Umbilical cord (tissue), 2 donors: ENCODE data around the gene ANTXR1. TPM values are rescaled to one million over a fixed set of nuclear protein-coding genes. Genes with fewer than 3 reads are reported as not detected.

Experiments
- DNase-seq: peaks from one replicate; pipeline ENCODE4 v3.0.0-alpha.2; 2015; ENCODE audit warnings: low spot score
- total RNA-seq: library from RNA; depleted of rRNA; stranded (reverse); fragments of >200 nt; gene quantifications from one replicate; pipeline ENCODE4 v1.2.3, GENCODE V29; 2014; ENCODE audit warnings: low replicate concordance; ENCODE audit not compliant: insufficient read depth

The ANTXR1 gene
- total RNA-seq, 1 donor from 2014 or later: 137 TPM

DNA sequence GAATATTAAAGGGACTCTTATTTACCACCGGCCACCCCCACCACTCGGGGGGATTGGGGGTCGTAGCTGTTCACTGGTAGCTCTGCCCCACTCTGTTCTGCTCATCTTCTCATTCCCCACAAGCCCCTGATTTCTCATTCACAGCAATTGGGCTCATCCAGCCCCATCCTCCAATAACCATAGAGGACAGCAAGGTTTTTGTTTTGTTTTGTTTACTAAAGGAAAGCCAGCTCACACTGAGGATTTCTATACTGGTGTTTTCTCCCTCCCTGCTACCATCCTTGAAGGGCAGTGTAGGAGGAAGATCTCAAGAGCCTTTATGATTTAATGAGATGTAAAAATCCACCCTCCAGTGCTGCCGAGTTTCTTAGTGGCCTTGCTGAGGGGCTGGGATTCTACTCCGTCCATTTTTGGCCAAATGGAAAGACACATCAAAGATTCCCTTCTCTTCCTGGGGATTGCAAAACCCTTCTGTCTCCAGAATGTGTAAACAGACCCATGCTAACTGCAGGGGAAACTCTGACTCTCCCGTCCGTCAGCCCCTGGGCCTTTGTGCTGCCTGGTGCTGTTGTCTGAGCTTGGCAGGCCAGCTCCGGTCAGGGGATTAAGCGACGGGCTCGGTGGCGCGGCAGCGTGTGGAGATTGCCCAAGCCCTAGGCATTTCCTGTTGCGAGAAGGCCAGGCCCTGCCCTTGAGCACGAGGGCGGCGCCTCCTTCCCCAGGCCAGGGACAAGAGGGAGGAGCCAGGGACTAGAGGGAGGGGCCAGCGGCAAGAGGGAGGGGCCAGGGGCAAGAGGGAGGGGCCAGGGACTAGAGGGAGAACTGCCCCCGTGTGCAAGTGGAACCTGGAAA, 165.0 kb downstream of the ANTXR1 start:
- DNase-seq: peak; percentile 95

DNA sequence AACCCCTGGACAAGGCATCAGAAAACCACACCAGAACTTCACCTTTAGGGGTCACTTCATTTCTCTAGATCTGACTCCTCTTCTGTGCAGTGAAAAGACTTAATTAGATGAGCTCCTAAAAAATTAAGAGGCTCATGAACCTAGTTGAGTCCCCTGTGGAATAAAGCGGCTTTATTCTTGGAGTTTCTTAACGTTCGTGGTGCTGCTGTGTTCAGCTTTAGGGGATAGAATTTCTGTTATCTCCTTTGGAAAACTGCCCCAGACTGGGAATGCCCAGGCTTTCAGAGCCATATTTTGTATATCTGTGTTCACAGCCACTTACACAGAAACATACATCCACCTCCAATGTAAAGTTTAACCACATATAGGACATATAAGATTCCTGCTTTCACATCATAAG, 165.8 kb downstream of the ANTXR1 start:
- DNase-seq: peak; percentile 86

DNA sequence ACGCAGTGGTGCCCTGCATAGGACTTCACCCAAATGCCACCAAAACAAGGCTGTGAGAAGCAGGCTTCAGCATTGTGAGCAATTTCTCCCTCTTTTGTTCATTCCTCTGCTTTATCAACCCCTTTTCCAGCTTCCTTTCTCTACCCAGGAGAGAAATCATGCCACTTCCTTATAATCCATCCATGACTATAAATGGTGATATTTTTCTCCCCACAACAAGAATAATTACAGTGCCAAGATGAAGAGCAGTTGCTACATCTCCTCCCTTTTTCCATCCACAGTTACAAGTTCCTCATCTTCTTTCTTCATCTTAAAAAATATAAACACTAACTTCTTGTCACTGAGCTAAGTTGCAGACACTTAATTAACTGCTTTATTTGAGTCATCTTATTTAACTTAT, 167.2 kb downstream of the ANTXR1 start:
- DNase-seq: no peak

DNA sequence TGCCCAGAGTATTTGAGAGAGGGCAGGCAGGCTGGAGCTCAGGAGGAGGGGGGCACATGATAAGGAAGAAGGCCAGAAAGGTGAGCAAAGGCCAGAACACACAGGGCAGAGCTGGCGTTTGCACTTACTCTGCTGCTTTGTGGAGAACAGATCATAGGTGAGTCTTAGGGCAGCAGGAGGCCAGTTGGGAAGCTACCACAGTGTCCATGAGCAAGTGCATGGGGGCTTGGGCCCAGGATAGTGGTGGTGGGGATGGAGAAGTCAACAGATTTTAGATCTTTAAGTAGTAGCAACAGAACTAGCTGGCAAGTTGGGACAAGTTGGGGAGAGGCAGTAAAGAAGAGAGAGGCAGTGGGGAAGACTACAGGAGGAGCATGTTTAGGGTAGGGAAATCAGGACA, 168.0 kb downstream of the ANTXR1 start:
- DNase-seq: no peak

DNA sequence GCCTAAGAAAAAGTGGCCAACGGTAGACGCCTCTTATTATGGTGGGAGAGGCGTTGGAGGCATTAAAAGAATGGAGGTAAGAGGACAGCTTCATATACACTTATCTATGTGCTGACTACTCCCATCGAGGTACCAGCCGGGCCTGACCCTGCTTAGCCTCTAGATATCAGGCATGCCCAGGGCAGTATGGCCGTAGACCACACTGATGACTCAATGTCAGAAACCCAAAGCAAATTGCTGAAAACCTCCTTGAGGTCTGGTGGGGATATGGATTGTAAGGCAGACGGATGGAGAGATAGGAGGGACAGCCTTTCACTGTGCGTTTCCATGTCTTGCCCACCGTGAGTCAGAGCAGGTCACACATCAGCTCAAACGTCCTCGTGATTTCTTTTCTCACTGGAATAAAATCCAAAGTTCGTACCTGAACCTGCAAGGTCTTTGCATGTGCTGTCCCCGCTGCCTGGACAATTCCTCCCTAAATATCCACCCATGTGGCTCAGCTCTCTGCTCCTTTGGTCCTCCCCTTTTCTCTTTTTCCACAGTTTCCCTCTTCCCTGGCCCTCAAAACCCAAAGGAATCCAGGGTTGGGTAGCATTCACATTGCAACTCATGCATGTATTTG, 168.9 kb downstream of the ANTXR1 start:
- DNase-seq: no peak

DNA sequence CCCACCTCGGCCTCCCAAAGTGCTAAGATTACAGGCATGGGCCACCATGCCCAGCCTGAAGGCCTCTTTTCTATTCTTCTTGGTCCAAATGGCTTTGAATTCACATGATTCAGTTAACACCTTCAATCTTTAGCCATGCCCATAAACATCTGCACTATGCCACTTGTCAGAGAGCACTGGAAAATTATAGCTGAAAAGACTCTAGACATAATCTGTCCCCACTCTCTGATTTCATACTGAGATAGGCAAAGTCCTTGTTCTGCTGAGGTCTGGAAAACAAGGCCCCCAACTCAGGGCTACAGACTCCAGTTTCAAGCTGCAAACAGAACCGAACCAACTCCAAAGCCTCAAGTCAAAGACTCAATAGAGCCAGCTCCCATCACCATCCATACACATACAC, 170.7 kb downstream of the ANTXR1 start:
- no peak for DNase-seq

DNA sequence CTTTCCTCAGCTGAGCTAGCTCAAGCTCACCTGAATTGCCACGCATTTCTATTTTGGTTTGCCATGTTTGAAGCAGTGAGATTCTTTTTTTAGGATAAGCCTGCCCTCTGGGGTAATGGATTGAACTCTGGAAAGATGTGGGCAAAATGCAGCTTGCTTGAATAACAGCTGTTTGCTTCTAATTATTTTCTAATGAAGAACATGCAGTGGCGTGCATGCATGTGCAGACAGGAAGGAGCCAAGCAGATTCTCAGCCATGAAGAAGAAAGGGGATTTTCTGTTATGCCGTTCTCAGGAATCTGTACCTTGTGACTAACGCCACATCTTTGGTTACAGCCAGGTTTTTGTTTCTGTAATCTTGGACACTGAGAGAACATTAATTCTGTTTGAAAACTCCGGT, 171.2 kb downstream of the ANTXR1 start:
- peak; percentile 31 for DNase-seq

DNA sequence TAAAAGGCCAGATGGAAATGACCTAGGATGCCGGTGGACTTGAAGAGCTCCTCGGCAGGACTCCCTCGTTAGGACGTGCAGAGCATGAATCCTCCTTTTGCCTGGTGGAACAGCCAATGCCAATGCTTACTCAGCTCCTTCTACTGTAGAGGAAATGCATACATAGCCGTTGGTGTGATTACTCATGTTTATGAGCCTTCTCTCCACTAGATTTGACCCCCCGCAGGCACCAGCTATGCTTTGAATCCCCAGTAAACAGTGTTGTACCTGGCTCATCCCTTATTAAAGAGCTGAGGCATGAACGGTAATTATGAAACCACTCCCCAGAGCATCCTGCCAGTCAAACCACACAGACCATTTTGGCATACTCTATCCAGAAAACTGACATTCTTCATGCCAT, 172.8 kb downstream of the ANTXR1 start:
- no peak for DNase-seq

DNA sequence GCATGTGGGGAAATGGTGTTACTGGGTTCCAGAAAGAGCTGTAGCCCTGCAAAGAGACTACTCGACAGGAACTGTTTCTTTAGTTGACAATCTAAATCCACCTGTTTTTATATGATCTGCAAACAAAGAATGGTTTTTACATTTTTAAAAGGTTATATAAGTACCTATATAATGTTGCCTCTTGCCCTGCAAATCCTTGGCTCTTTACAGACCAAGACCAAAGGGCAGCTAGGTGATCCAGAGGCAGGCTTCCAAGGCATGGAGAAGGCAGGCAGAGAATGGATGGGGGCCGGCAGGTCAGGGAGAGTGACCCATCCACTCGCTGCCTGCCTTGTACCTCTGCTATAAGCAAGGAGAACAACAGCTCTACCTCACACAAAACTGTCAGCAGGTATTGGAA, 173.6 kb downstream of the ANTXR1 start:
- DNase-seq: no peak

DNA sequence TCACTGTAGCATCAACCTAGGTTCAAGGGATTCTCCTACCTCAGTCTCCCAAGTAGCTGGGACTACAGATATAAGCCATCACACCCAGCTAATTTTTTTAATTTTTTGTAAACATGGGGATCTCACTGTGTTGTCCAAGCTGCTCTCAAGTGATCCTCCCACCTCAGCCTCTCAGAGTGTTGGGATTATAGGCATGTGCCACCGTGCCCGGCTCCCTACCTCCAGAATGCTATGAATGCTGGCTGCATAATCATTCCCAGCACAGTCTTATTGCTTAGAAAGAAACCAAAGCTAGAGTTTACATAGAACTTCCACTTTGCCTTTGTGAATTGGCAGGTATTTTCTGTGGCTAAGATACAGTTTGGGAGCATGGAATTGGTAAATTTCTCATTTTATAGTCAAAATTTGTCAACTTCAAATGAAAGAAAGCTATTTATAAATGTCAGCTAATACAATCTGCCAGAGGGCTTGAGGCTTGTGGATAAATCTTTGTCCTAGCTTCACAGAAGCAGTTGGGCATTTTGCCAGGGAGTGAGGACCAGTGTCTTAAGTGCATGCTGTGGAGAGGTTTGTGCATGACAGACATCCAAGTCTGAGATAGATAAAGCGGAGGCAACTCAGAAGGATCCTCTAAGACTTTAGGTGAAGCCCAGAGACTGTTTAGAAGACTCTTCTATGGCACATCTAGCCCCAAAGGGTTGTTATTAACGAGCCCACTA, 175.4 kb downstream of the ANTXR1 start:
- peak; percentile 63 for DNase-seq

DNA sequence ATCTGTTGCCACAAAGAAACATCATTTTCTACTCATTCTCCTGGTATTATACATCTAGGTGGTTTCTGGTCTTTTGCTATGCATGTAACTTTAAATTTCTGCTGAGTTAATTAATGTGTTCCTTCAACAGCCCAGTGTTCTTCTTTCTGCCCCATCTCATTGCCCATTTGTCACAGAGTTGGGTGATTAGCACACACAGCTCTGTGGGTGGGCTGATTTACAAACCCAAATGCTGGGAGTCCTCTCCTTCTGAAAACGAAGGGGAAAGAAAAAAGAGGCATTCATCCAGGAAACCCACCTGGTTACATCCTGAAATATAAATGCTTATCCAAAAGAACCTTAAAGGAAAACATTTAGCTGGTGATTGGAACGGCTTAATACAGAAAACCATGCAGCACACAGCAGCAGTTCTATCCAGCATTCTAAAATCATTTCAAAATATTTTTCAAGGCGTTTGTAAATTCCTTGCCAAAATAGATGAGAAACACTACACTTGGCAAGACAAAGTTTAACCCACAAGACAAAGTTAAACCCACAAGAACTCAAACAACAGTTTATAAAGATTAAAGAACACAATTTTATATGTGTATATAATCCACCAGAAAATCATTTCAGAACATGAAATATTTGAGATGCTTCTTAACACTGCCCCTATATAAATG, 177.9 kb downstream of the ANTXR1 start:
- peak; percentile 88 for DNase-seq

DNA sequence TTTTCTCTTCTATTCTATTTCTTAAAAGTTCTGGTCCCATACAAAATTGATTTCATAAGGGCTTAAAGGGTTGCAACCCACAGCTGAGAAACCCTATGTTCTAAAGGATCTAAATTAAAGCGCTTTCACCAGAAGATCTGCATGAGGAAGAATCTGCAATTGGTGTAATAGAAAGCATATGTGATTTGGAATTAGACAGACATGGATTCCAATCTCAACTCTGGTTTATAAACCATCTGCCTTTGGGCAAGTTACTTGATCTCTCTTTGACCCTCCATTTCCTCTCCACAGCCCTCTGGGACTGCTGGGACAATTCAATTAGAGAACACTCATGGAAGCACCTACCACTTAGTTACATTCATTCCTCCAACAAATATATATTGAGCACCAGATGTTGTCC, 178.7 kb downstream of the ANTXR1 start:
- no peak for DNase-seq

DNA sequence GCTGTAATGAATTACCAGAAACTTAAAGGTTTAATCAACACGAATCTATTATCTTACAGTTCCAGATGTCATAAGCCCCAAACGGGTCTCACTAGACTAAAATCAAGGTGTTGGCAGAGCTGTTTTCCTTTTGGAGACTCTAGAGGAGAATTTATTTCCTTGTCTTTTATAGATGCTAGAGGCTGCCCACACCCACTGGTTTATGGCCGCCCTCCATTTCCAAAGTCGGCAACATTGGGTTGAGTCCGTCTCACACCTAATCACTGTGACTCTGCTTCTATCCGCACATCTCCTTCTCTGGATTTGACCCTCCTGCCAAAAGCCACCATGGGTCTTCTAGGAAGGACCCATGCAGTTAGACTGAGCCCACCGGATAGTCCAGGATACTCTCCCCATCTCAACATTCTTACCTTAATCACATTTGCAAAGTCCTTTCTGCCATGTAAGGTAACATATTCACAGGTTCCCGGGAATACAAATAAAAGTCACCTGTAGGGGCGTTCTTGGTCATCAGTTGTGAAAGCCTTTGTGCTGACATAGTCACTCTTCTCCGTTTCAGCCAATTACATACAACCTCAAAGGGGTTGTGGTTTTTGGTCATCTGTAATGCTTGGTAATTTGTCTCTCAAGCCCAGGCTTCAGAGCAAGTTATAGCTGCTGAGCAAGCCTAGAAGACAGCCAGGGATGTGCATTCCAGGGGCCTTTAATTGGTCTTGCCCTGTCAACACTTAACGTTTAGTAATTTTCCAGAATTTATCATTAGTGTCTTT, 179.4 kb downstream of the ANTXR1 start:
- DNase-seq: no peak

DNA sequence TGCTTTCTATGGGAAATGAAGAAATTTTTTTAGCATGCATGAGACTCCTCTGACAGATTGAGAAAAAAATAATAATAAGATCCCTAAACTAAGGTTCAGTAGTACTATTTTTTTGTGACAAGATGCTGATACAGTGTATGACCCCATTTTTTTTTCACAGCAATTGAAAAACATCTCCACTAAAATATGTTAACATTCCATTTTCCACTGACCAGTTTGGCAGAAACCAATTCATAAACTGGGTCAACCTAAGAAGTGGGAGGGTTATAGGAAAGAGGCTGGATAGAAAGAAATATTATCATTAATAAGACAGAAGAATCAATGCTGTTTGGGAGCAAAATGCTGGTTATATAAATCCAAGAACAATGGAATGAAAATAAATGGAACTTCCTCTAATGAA, 182.7 kb downstream of the ANTXR1 start:
- DNase-seq: no peak

DNA sequence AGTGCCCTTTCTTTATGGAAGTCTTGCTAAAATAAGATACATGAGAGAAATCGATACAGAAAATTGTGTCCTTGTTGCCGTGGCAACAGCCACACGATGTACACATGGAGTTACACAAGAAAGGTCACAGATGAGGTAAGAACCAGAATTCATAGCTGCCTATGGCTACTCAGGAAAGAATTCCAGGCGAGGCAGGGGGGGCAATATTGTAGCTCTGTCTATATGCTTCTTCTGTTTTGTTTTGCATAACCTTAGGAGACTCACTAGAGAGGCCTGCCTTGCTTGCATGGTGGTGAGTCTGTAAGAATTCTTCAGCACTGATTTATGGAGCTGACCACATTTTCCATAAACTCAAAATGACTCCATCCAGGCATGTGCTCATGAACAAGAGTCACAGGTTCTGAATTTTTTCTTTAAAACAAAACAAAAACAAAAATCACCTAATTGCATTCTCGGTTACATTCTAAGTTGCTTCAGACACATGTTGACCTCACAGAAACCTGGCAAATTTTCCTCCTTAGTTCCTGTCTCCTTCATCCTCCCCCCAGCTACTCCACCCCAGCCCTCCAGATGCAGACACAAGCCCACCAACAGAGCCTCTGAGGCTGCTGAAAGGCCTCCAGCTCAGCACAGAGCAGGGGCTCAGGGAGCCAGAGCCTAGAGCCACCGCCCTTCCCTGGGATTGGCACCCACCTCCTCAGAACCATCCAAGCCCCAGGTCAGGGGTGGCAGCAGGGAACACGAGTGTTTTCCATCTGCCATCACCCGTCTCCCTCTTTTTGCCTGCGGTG, 183.5 kb downstream of the ANTXR1 start:
- DNase-seq: peak; percentile 44

DNA sequence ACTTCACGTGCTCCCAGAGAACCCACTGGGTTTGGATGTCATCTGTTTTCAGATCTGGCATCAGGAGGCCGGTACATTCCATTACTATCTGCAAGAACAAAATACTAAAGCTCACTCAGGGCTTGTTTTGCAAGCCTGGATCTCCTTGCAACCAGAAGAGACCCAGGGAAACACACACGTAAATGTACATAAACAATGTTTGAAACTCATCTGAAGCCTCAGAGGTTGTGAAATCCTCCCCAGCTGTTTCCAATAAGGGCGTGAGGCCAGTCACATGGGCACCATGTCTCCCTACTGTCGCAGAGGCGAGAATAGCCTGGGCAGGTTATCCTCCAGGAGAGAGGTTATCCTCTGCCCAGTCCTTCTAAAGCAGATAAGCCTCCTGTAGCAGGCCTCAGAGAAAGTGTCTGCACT, 187.1 kb downstream of the ANTXR1 start:
- peak; percentile 92 for DNase-seq

DNA sequence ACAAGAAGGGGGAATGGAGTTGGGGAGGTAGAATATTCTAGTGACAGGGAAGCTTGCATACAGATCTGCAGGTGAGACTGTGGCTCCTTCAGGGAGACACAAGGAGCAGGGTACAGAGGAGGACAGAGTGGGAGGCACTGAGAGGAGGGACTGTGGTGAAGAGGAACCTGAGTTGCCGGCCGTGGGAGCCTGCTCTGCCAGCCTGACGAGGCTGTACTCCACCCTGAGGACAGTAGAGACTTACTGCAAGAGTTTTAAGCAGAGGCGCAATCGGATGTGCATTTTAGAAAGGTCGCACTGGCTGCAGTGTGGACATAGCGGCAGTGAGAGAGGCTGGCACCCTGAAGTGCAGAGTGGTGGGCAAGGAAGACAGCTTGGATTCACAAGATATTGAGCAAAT, 188.3 kb downstream of the ANTXR1 start:
- DNase-seq: no peak

DNA sequence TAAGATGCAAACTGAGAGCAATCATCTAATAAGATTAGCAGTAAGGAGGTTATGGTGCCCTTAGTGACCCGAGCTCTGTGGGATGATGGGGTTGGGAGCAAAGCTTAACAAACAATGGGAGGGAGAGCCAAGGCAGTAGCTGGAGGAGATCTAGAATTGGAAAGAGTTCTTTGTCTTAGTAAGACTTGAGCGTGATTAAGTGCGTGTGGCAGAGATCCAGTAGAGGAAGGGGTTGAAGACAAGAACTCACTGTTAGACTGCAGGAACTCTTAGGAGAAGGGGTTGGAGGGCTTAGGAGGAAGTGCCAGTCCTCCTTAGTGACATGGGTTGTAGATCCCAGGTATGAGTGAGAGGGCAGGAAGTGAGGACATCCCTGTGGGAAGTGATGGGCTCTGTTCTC, 189.3 kb downstream of the ANTXR1 start:
- no peak for DNase-seq

DNA sequence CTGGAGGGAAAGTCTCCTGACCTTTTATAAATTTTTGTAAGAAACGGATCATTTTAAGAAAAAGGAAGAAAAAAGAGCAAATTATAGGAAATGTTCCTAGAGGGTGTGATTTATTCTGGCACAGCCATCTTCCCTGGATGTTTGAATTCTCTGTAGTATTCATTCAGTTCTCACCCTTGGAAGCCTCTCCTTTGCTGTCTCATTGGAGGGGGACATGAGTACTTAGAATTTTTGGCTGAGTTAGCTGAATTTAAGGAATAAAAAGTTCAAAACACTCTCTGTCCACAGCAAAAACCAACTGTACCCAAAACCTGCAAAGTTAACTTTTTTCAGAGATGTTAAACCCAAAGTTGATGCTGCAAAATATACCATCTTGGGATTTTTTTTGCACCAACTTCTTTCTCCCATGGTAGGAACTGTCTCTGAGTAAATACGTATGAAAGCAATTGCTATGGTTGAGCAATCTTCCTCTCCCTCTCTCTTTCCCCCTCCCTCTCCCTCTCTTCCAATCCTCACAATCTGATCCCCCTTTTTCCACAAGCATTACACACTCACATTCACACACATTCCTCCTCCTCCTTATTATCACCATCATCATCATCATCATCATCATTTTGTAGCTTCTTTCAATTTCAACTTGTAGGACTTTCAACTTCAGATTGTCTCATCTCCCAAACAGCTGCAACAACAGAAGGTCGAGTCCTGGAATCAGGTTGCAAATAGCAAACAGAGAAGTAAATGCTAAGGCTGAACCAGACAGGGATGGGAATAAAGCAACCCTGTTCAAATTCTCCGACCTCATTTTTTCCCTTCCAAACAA, 190.4 kb downstream of the ANTXR1 start:
- DNase-seq: no peak

DNA sequence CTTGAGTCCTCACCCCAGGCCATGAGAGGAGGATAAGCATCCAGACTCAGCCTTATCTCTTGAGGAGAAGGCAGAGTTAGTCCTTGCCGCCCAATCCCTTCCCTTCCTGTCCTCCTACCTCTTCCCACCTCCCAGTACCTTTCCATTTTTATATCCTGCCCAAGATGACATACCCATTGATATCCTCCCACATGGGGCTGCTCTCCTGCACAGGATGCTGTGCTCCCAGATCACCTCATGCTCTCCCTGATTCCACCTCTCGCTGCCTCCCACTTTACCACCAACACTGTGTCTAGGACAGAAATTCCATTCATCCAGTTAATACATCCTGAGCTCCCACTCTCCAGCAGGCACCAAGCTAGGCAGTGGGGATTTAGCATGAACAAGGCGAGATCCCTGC, 191.7 kb downstream of the ANTXR1 start:
- DNase-seq: no peak
